GM12873 (cell line): ENCODE results near the gene ZFP1.

Experiments used
- CTCF ChIP-seq: IDR thresholded peaks from 2 replicates; pipeline ENCODE4 v1.5.1; 2012; ENCODE audit warnings: low read depth, mild to moderate bottlenecking, moderate library complexity, low read length, control low read depth; ENCODE audit not compliant: insufficient read depth; ENCODE audit errors: missing control alignments

Gene ZFP1

GRCh38 chr16:75193730-75194444 lies 45.6 kb downstream of the ZFP1 start:
- TF ChIP-seq CTCF = no peak

- no peak for TF ChIP-seq CTCF
These were observed 47.8 kb downstream of the ZFP1 start for GRCh38 chr16:75195811-75196790.

GRCh38 chr16:75196836-75197235 lies 48.5 kb downstream of the ZFP1 start:
- no peak for TF ChIP-seq CTCF

GRCh38 chr16:75197522-75198134 lies 49.3 kb downstream of the ZFP1 start:
- no peak for TF ChIP-seq CTCF

GRCh38 chr16:75198135-75198600 lies 49.8 kb downstream of the ZFP1 start:
- TF ChIP-seq CTCF = no peak

GRCh38 chr16:75202069-75202590 lies 53.8 kb downstream of the ZFP1 start:
- no peak for TF ChIP-seq CTCF
